Activated CD8-positive, alpha-beta T cell treated with anti-CD3 and anti-CD28 coated beads, Interleukin-2, amount 10 ng/mL, durations not matched to agents 7 days and 5 days (primary cell): ENCODE measurements around the gene DGKG. TPM values are rescaled to one million over a fixed set of nuclear protein-coding genes. Genes with fewer than 3 reads are reported as not detected.

ENCODE experiments used
- ATAC-seq: fragments of 150-1000 bp; cut with Tn5 transposase; one replicate; pipeline ENCODE4 v1.10.0; 2021; ENCODE audit warnings: moderate library complexity
- CTCF ChIA-PET: fragments of 350-600 bp; sonication (Branson Sonifier 250); formaldehyde crosslinking; loops from one replicate; lab custom pipeline; 2021; ENCODE audit warnings: antibody characterized with exemption; lab: Charles Lee
- POLR2A ChIA-PET: fragments of 350-600 bp; sonication (Branson Sonifier 250); formaldehyde crosslinking; loops from one replicate; lab custom pipeline; 2021; ENCODE audit warnings: antibody characterized with exemption; lab: Charles Lee
- DNase-seq: peaks from one replicate; pipeline ENCODE4 v3.0.0-alpha.2; 2020
- H3K27ac Mint-ChIP-seq: one replicate; pipeline ENCODE4 v1.8.0; 2021; ENCODE audit warnings: mild to moderate bottlenecking, mixed read lengths
- H3K27me3 Mint-ChIP-seq: one replicate; pipeline ENCODE4 v1.8.0; 2021; ENCODE audit warnings: low read depth, mixed read lengths
- H3K36me3 Mint-ChIP-seq: one replicate; pipeline ENCODE4 v1.8.0; 2021; ENCODE audit warnings: low read depth, mixed read lengths
- H3K4me1 Mint-ChIP-seq: one replicate; pipeline ENCODE4 v1.8.0; 2021; ENCODE audit warnings: low read depth, mixed read lengths
- H3K4me3 Mint-ChIP-seq: one replicate; pipeline ENCODE4 v1.8.0; 2021; ENCODE audit warnings: mild to moderate bottlenecking, mixed read lengths
- H3K9me3 Mint-ChIP-seq: one replicate; pipeline ENCODE4 v1.8.0; 2022; ENCODE audit warnings: mixed read lengths; ENCODE audit not compliant: insufficient read depth
- total RNA-seq, 2 experiments: library from RNA; stranded (reverse); gene quantifications; one replicate each; pipeline ENCODE4 v1.2.3, GENCODE V29; 2021

DGKG gene
- total RNA-seq, 2 experiments from 2014 or later = 0.37 to 0.42 TPM

- H3K36me3 Mint-ChIP-seq = no peaks in the 10 kb centered on the region
- ChIA-PET POLR2A (no interaction called here), CTCF (interaction anchor here (0.9 to 1.3 kb wide), 3 partner anchors 15 to 241 kb away, joined by 3 to 5 read pairs (median 5); no protein-coding TSS in a partner anchor)
- no peak overlapping the region for H3K27ac Mint-ChIP-seq
- peaks cover 48% of the 10 kb centered on the region for H3K27me3 Mint-ChIP-seq
- H3K4me1 Mint-ChIP-seq = no peaks in the 10 kb centered on the region
- DNase-seq (no peak), ATAC-seq (no peak)
- H3K9me3 Mint-ChIP-seq = no peaks in the 10 kb centered on the region
- no peak overlapping the region for H3K4me3 Mint-ChIP-seq
Measured at GRCh38 chr3:186224041-186224610, 137.9 kb downstream of the DGKG start.

- Mint-ChIP-seq H3K4me3 (no peak overlapping the region), H3K9me3 (no peaks in the 10 kb centered on the region), H3K36me3 (no peaks in the 10 kb centered on the region), H3K4me1 (peaks cover under 1% of the 10 kb centered on the region), H3K27me3 (peaks cover 43% of the 10 kb centered on the region), H3K27ac (no peak overlapping the region)
- POLR2A ChIA-PET = no interaction called here
- ATAC-seq (no peak), DNase-seq (no peak)
- CTCF ChIA-PET = interaction anchor here (0.9 to 1.1 kb wide), 2 partner anchors 15 to 241 kb away, joined by 3 to 5 read pairs; no protein-coding TSS in a partner anchor
Measured at GRCh38 chr3:186223476-186223875, 138.6 kb downstream of the DGKG start.

GRCh38 chr3:186221760-186222378 is 140.2 kb downstream of the DGKG start:
- Mint-ChIP-seq H3K27me3 (peaks cover 34% of the 10 kb centered on the region), H3K4me3 (no peak overlapping the region), H3K27ac (no peak overlapping the region), H3K36me3 (no peaks in the 10 kb centered on the region), H3K9me3 (no peaks in the 10 kb centered on the region), H3K4me1 (peaks cover 13% of the 10 kb centered on the region)
- ATAC-seq = no peak
- DNase-seq = no peak
- ChIA-PET CTCF (interaction anchor here (1.0 to 1.1 kb wide), 2 partner anchors 278 to 318 kb away, joined by 3 read pairs; no protein-coding TSS in a partner anchor), POLR2A (no interaction called here)

- no peak overlapping the region for H3K27ac Mint-ChIP-seq
- ATAC-seq (no peak), DNase-seq (no peak)
- H3K9me3 Mint-ChIP-seq = no peaks in the 10 kb centered on the region
- no peaks in the 10 kb centered on the region for H3K36me3 Mint-ChIP-seq
- CTCF ChIA-PET = interaction anchor here (1.0 to 1.1 kb wide), 2 partner anchors 278 to 319 kb away, joined by 3 read pairs; no protein-coding TSS in a partner anchor
- peaks cover 30% of the 10 kb centered on the region for H3K27me3 Mint-ChIP-seq
- POLR2A ChIA-PET = no interaction called here
- H3K4me3 Mint-ChIP-seq = no peak overlapping the region
- H3K4me1 Mint-ChIP-seq = peaks cover 20% of the 10 kb centered on the region
Measured at GRCh38 chr3:186220911-186221645, 141.0 kb downstream of the DGKG start.

- H3K9me3 Mint-ChIP-seq = no peaks in the 10 kb centered on the region
- no peak overlapping the region for H3K27ac Mint-ChIP-seq
- DNase-seq (no peak), ATAC-seq (no peak)
- H3K27me3 Mint-ChIP-seq = peaks cover 25% of the 10 kb centered on the region
- H3K36me3 Mint-ChIP-seq = no peaks in the 10 kb centered on the region
- POLR2A ChIA-PET = no interaction called here
- CTCF ChIA-PET = interaction anchor here (1.2 kb wide), 1 partner anchor 152 kb away, joined by 3 read pairs; no protein-coding TSS in a partner anchor
- no peak overlapping the region for H3K4me3 Mint-ChIP-seq
- H3K4me1 Mint-ChIP-seq = peaks cover 20% of the 10 kb centered on the region
Measured at GRCh38 chr3:186220365-186220764, 141.7 kb downstream of the DGKG start.

- Mint-ChIP-seq H3K4me3 (no peak overlapping the region), H3K27me3 (peaks cover 25% of the 10 kb centered on the region), H3K36me3 (no peaks in the 10 kb centered on the region), H3K27ac (no peak overlapping the region), H3K4me1 (peaks cover 20% of the 10 kb centered on the region), H3K9me3 (no peaks in the 10 kb centered on the region)
- POLR2A ChIA-PET = no interaction called here
- DNase-seq (no peak), ATAC-seq (no peak)
- CTCF ChIA-PET = interaction anchor here (1.2 to 1.5 kb wide), 3 partner anchors 9 to 236 kb away, joined by 3 read pairs; no protein-coding TSS in a partner anchor
Measured at GRCh38 chr3:186219211-186219638, 142.8 kb downstream of the DGKG start.

- POLR2A ChIA-PET = no interaction called here
- H3K9me3 Mint-ChIP-seq = no peaks in the 10 kb centered on the region
Measured at GRCh38 chr3:186218421-186218820, 143.6 kb downstream of the DGKG start.

GRCh38 chr3:186217820-186218164 is 144.2 kb downstream of the DGKG start:
- no peak overlapping the region for H3K27ac Mint-ChIP-seq
- peak; percentile 80 for ATAC-seq
- H3K4me3 Mint-ChIP-seq = no peak overlapping the region
- no peaks in the 10 kb centered on the region for H3K36me3 Mint-ChIP-seq
- peaks cover 20% of the 10 kb centered on the region for H3K4me1 Mint-ChIP-seq
- peaks cover 29% of the 10 kb centered on the region for H3K27me3 Mint-ChIP-seq
- DNase-seq = no peak
- POLR2A ChIA-PET = no interaction called here
- CTCF ChIA-PET = interaction anchor here (1.0 to 1.5 kb wide), 5 partner anchors 10 to 275 kb away, joined by 3 to 5 read pairs (median 3); no protein-coding TSS in a partner anchor
- no peaks in the 10 kb centered on the region for H3K9me3 Mint-ChIP-seq

More at GRCh38 chr3:186218421-186218820, 143.6 kb downstream of the DGKG start:
- no peak for ATAC-seq
- Mint-ChIP-seq H3K36me3 (no peaks in the 10 kb centered on the region), H3K27ac (no peak overlapping the region), H3K4me3 (no peak overlapping the region), H3K4me1 (peaks cover 20% of the 10 kb centered on the region), H3K27me3 (peaks cover 23% of the 10 kb centered on the region)
- CTCF ChIA-PET = interaction anchor here (1.0 to 1.5 kb wide), 3 partner anchors 9 to 235 kb away, joined by 3 read pairs; no protein-coding TSS in a partner anchor
- DNase-seq = no peak

GRCh38 chr3:186216900-186217819 is 144.9 kb downstream of the DGKG start:
- Mint-ChIP-seq H3K27me3 (peaks cover 34% of the 10 kb centered on the region), H3K4me1 (peaks cover 20% of the 10 kb centered on the region), H3K27ac (no peak overlapping the region), H3K36me3 (no peaks in the 10 kb centered on the region), H3K4me3 (no peak overlapping the region), H3K9me3 (no peaks in the 10 kb centered on the region)
- CTCF ChIA-PET = interaction anchor here (1.1 to 1.5 kb wide), 5 partner anchors 16 to 557 kb away, joined by 3 to 5 read pairs (median 3); no protein-coding TSS in a partner anchor
- POLR2A ChIA-PET = interaction anchor here (1.1 kb wide), 1 partner anchor 280 kb away, joined by 5 read pairs; the partner anchor contains the start of gene TRA2B
- DNase-seq (no peak), ATAC-seq (no peak)

- Mint-ChIP-seq H3K27me3 (peaks cover 34% of the 10 kb centered on the region), H3K9me3 (no peaks in the 10 kb centered on the region), H3K4me1 (peaks cover 33% of the 10 kb centered on the region), H3K27ac (no peak overlapping the region), H3K4me3 (no peak overlapping the region), H3K36me3 (no peaks in the 10 kb centered on the region)
- DNase-seq (no peak), ATAC-seq (no peak)
- ChIA-PET CTCF (no interaction called here), POLR2A (no interaction called here)
Measured at GRCh38 chr3:186214670-186215069, 147.4 kb downstream of the DGKG start.

- ATAC-seq (no peak), DNase-seq (no peak)
- H3K27ac Mint-ChIP-seq = no peak overlapping the region
- H3K4me1 Mint-ChIP-seq = peaks cover 35% of the 10 kb centered on the region
- H3K36me3 Mint-ChIP-seq = no peaks in the 10 kb centered on the region
- POLR2A ChIA-PET = no interaction called here
- no peak overlapping the region for H3K4me3 Mint-ChIP-seq
- CTCF ChIA-PET = interaction anchor here (1.2 kb wide), 1 partner anchor 270 kb away, joined by 4 read pairs; no protein-coding TSS in a partner anchor
- peaks cover 30% of the 10 kb centered on the region for H3K27me3 Mint-ChIP-seq
- H3K9me3 Mint-ChIP-seq = no peaks in the 10 kb centered on the region
Measured at GRCh38 chr3:186213946-186214345, 148.1 kb downstream of the DGKG start.
